Thyroid gland (tissue), 4 donors: ENCODE measurements around the gene TMC1. TPM values are rescaled to one million over a fixed set of nuclear protein-coding genes. Genes with fewer than 3 reads are reported as not detected.

Source experiments
- DNase-seq, 2 donors: peaks; one replicate each; pipeline ENCODE4 v3.0.0-alpha.2; 2019
- H3K27ac ChIP-seq, 3 donors: fragments of 200-600 bp; sonication (generic); 1 replicate in 2 of 3; 2 replicates in 1 of 3; pipeline ENCODE4 v1.5.1; 2016 to 2019; ENCODE audit warnings: mild to moderate bottlenecking in 1 of 3, moderate library complexity in 1 of 3
- H3K27me3 ChIP-seq: fragments of 200-600 bp; sonication (generic); one replicate; pipeline ENCODE4 v1.5.1; 2019
- H3K36me3 ChIP-seq, 2 donors: fragments of 200-600 bp; sonication (generic); one replicate each; pipeline ENCODE4 v1.5.1; 2016 to 2019
- H3K4me1 ChIP-seq, 2 donors: fragments of 200-600 bp; sonication (generic); one replicate each; pipeline ENCODE4 v1.5.1; 2017 to 2019
- H3K4me3 ChIP-seq, 3 donors: fragments of 200-600 bp; sonication (generic); replicated peaks in 1 of 3; 1 replicate in 2 of 3; 2 replicates in 1 of 3; pipeline ENCODE4 v1.5.1; 2016; ENCODE audit warnings: mild to moderate bottlenecking in 1 of 3
- H3K9me3 ChIP-seq: fragments of 200-600 bp; sonication (generic); one replicate; pipeline ENCODE4 v1.5.1; 2017
- POLR2A ChIP-seq, 2 donors: fragments of 450-650 bp; IDR thresholded peaks; one replicate each; pipeline ENCODE4 v1.6.1; 2017; ENCODE audit warnings: antibody characterized with exemption in 2 of 2, mild to moderate bottlenecking in 2 of 2, moderate library complexity in 1 of 2
- WGBS, 2 donors: methylation state at CpG; one replicate each; pipeline ENCODE4 v1.1.5; 2017; 5-methylcytosine and 5-hydroxymethylcytosine counted together
- intact Hi-C: fragments of 100-400 bp; cut with DNase I; formaldehyde crosslinking; loops from one replicate; pipeline ENCODE4 v1.15.1; 2023
- total RNA-seq, 4 donors: library from RNA; depleted of rRNA; stranded (reverse); fragments of >200 nt; gene quantifications; one replicate each; pipeline ENCODE4 v1.2.3, GENCODE V29; 2016
- TF ChIP-seq, protein P1 (sequence below), 6 experiments: fragments of 200-600 bp in 3 of 6; fragments of 450-650 bp in 3 of 6; sonication (generic) in 3 of 6; IDR thresholded peaks; one replicate each; pipeline ENCODE4 v1.5.1; 2016 to 2019; ENCODE audit warnings: antibody characterized with exemption in 6 of 6, mild to moderate bottlenecking in 2 of 6, inconsistent platforms in 1 of 6, moderate library complexity in 1 of 6

Gene TMC1
- total RNA-seq, 4 donors from 2014 or later: 0.11 to 0.13 TPM; not detected in 2

DNA sequence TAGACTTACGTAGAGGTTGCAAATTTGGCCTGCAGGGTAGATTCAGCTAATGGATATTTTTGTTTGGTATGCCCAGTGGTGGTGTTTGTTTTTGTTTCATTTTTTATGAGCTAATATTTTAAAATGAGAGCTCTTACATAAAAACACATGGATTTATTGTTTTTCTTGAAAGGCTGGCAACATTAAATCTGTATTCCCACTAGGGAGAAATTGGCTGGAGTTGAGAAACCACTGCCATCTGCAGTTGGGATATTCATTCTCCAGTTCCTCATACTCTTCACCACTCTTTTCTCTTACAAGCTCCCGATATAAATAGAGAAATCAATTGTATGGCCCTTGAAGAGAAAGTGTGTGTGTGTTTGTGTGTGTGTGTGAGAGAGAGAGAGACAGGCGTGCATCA, 288.2 kb downstream of the TMC1 start:
- Histone ChIP-seq H3K4me3 (no peak overlapping the region), H3K27me3 (no peaks in the 10 kb centered on the region), H3K36me3 (no peaks in the 10 kb centered on the region), H3K9me3 (no peaks in the 10 kb centered on the region), H3K4me1 (no peaks in the 10 kb centered on the region), H3K27ac (no peak overlapping the region)
- intact Hi-C loops: no loop called here
- no peak for DNase-seq
- no peak for TF ChIP-seq POLR2A (IDR thresholded peaks at IDR 0.05)
- TF ChIP-seq, protein P1, sequence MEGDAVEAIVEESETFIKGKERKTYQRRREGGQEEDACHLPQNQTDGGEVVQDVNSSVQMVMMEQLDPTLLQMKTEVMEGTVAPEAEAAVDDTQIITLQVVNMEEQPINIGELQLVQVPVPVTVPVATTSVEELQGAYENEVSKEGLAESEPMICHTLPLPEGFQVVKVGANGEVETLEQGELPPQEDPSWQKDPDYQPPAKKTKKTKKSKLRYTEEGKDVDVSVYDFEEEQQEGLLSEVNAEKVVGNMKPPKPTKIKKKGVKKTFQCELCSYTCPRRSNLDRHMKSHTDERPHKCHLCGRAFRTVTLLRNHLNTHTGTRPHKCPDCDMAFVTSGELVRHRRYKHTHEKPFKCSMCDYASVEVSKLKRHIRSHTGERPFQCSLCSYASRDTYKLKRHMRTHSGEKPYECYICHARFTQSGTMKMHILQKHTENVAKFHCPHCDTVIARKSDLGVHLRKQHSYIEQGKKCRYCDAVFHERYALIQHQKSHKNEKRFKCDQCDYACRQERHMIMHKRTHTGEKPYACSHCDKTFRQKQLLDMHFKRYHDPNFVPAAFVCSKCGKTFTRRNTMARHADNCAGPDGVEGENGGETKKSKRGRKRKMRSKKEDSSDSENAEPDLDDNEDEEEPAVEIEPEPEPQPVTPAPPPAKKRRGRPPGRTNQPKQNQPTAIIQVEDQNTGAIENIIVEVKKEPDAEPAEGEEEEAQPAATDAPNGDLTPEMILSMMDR (IDR thresholded peaks at IDR 0.05): no peak
- WGBS, 2 donors: 76 to 92% methylated on average over 3 of the region's 3 CpGs

DNA sequence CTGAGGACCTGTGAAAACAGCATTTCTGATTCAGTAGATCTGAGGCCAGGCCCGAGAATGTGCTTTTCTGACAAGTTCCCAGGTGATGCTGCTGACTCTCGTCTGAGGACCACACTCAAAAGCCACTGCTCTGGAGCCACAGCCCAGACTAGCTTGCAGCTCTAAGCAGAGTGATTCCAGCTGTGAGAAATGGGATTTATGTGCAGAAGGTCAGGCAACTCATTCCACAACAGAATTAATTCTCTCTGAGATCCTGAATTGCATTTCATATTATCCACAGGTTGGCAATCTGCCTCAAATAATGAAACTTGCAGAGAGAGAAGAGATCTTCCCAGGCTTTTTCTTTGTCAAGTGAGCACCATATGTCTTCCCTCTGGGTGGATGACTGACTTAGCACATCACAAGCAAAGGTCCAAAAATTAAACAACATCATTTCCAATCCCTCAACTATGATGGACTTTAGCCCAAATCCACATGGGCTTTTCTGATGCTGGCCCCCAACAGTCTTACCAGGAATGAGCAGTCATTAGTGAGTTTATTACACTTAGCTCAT, 291.2 kb downstream of the TMC1 start:
- no peak for DNase-seq
- Histone ChIP-seq H3K4me1 (no peaks in the 10 kb centered on the region), H3K36me3 (no peaks in the 10 kb centered on the region), H3K4me3 (no peak overlapping the region), H3K27ac (no peak overlapping the region), H3K27me3 (no peaks in the 10 kb centered on the region), H3K9me3 (no peaks in the 10 kb centered on the region)
- TF ChIP-seq POLR2A (IDR thresholded peaks at IDR 0.05): no peak
- TF ChIP-seq, protein P1 (IDR thresholded peaks at IDR 0.05): no peak
- 27 to 39% methylated on average over 2 of the region's 2 CpGs for WGBS, 2 donors
- intact Hi-C loops: no loop called here

- H3K9me3 ChIP-seq: no peaks in the 10 kb centered on the region
- no peak overlapping the region for H3K4me3 ChIP-seq
- no peak overlapping the region for H3K27ac ChIP-seq
- no peak for TF ChIP-seq POLR2A (IDR thresholded peaks at IDR 0.05)
- TF ChIP-seq, protein P1 (IDR thresholded peaks at IDR 0.05): no peak
- DNase-seq: no peak
- H3K4me1 ChIP-seq: no peaks in the 10 kb centered on the region
- H3K36me3 ChIP-seq: no peaks in the 10 kb centered on the region
- intact Hi-C loops: no loop called here
- no peaks in the 10 kb centered on the region for H3K27me3 ChIP-seq
These were observed 292.1 kb downstream of the TMC1 start for GRCh38 chr9:72813544-72813943.

- H3K36me3 ChIP-seq: no peaks in the 10 kb centered on the region
- no peak overlapping the region for H3K27ac ChIP-seq
- 86 to 91% methylated on average over 7 of the region's 7 CpGs for WGBS, 2 donors
- TF ChIP-seq, protein P1 (IDR thresholded peaks at IDR 0.05): no peak
- no peak for TF ChIP-seq POLR2A (IDR thresholded peaks at IDR 0.05)
- no peaks in the 10 kb centered on the region for H3K4me1 ChIP-seq
- no peak for DNase-seq
- intact Hi-C loops: no loop called here
- H3K9me3 ChIP-seq: no peaks in the 10 kb centered on the region
- no peak overlapping the region for H3K4me3 ChIP-seq
- H3K27me3 ChIP-seq: no peaks in the 10 kb centered on the region
These were observed 292.7 kb downstream of the TMC1 start for GRCh38 chr9:72814083-72814597.

- Histone ChIP-seq H3K27me3 (no peaks in the 10 kb centered on the region), H3K27ac (no peak overlapping the region), H3K36me3 (no peaks in the 10 kb centered on the region), H3K4me1 (no peaks in the 10 kb centered on the region), H3K9me3 (no peaks in the 10 kb centered on the region), H3K4me3 (no peak overlapping the region)
- DNase-seq: no peak
- TF ChIP-seq, protein P1 (IDR thresholded peaks at IDR 0.05): no peak
- intact Hi-C loops: no loop called here
- WGBS, 2 donors: 93 to 96% methylated on average over 8 of the region's 8 CpGs
These were observed 295.3 kb downstream of the TMC1 start for GRCh38 chr9:72816666-72817065.
